Chondrocyte (in vitro differentiated cells): ENCODE measurements around the gene ALOX12B. TPM values are rescaled to one million over a fixed set of nuclear protein-coding genes. Genes with fewer than 3 reads are reported as not detected.
A peak's percentile ranks its signal among the peaks of the same experiment; 100 is the strongest.
"Not testable (repeated sequence)": the region's sequence is repeated elsewhere in the genome, so short reads cannot be mapped to it uniquely, and the experiment has no call there.

ENCODE experiments used
- DNase-seq: peaks from one replicate; pipeline ENCODE4 v3.0.0; 2021; ENCODE audit warnings: mixed read lengths, low spot score
- H3K27ac Mint-ChIP-seq: one replicate; pipeline ENCODE4 v1.8.0; 2021; ENCODE audit warnings: mild to moderate bottlenecking, moderate library complexity, mixed read lengths; ENCODE audit not compliant: unreplicated experiment
- H3K27me3 Mint-ChIP-seq: 2 replicates; pipeline ENCODE4 v1.8.0; 2021; ENCODE audit warnings: low read depth, mixed read lengths
- H3K36me3 Mint-ChIP-seq: 2 replicates; pipeline ENCODE4 v1.8.0; 2021; ENCODE audit warnings: low read depth, mixed read lengths
- H3K4me1 Mint-ChIP-seq: 2 replicates; pipeline ENCODE4 v1.8.0; 2021; ENCODE audit warnings: low read depth, mild to moderate bottlenecking, mixed read lengths
- H3K4me3 Mint-ChIP-seq: one replicate; pipeline ENCODE4 v1.8.0; 2021; ENCODE audit warnings: mild to moderate bottlenecking, moderate library complexity, mixed read lengths; ENCODE audit not compliant: unreplicated experiment
- H3K9me3 Mint-ChIP-seq: 2 replicates; pipeline ENCODE4 v1.8.0; 2021; ENCODE audit warnings: low read depth, mixed read lengths
- total RNA-seq: library from RNA; stranded (reverse); gene quantifications from 3 replicates; pipeline ENCODE4 v1.2.1, GENCODE V29; 2021
- TF ChIP-seq, protein P1 (sequence below): fragments of 200-600 bp; sonication (generic); IDR thresholded peaks from 2 replicates; pipeline ENCODE4 v1.5.0; 2021; ENCODE audit warnings: antibody characterized with exemption, mild to moderate bottlenecking, moderate library complexity

The ALOX12B gene
- total RNA-seq, 1 donor from 2014 or later, result 0.17 TPM

- Mint-ChIP-seq H3K4me1 (peaks cover 18% of the 10 kb centered on the region), H3K4me3 (peak overlapping the region; percentile 35), H3K36me3 (no peaks in the 10 kb centered on the region), H3K27me3 (peaks cover 63% of the 10 kb centered on the region), H3K27ac (no peak overlapping the region), H3K9me3 (no peaks in the 10 kb centered on the region)
- no peak for DNase-seq
- TF ChIP-seq, protein P1, sequence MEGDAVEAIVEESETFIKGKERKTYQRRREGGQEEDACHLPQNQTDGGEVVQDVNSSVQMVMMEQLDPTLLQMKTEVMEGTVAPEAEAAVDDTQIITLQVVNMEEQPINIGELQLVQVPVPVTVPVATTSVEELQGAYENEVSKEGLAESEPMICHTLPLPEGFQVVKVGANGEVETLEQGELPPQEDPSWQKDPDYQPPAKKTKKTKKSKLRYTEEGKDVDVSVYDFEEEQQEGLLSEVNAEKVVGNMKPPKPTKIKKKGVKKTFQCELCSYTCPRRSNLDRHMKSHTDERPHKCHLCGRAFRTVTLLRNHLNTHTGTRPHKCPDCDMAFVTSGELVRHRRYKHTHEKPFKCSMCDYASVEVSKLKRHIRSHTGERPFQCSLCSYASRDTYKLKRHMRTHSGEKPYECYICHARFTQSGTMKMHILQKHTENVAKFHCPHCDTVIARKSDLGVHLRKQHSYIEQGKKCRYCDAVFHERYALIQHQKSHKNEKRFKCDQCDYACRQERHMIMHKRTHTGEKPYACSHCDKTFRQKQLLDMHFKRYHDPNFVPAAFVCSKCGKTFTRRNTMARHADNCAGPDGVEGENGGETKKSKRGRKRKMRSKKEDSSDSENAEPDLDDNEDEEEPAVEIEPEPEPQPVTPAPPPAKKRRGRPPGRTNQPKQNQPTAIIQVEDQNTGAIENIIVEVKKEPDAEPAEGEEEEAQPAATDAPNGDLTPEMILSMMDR, result no peak
These were observed 24.6 kb downstream of the ALOX12B start for GRCh38 chr17:8062807-8063483.

GRCh38 chr17:8062435-8062806 lies 25.1 kb downstream of the ALOX12B start:
- H3K4me1 Mint-ChIP-seq, result peaks cover 18% of the 10 kb centered on the region
- DNase-seq, result no peak
- no peak overlapping the region for H3K27ac Mint-ChIP-seq
- no peaks in the 10 kb centered on the region for H3K9me3 Mint-ChIP-seq
- peak overlapping the region; percentile 35 for H3K4me3 Mint-ChIP-seq
- TF ChIP-seq, protein P1, result no peak
- peaks cover 60% of the 10 kb centered on the region for H3K27me3 Mint-ChIP-seq
- no peaks in the 10 kb centered on the region for H3K36me3 Mint-ChIP-seq

GRCh38 chr17:8061851-8062250 lies 25.7 kb downstream of the ALOX12B start:
- Mint-ChIP-seq H3K4me1 (peaks cover 18% of the 10 kb centered on the region), H3K27me3 (peaks cover 60% of the 10 kb centered on the region)
- H3K36me3 Mint-ChIP-seq, H3K27ac Mint-ChIP-seq, H3K4me3 Mint-ChIP-seq, H3K9me3 Mint-ChIP-seq, DNase-seq: not testable (repeated sequence)

DNA sequence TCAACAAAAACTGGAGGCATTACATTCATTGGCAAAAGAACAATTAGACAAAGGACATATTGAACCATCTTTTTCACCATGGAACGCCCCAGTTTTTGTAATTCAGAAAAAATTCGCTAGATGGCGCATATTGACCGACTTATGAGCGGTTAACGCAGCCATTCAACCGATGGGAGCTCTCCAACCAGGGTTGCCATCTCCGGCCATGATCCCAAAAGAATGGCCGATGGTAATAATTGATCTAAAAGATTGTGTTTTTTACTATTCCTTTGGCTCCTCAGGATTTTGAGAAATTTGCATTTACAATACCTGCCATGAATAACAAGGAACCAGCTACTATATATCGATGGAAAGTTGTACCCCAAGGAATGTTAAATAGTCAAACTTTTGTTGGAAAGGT lies 27.2 kb downstream of the ALOX12B start:
- Mint-ChIP-seq H3K4me3 (no peak overlapping the region), H3K9me3 (no peaks in the 10 kb centered on the region), H3K4me1 (peaks cover 18% of the 10 kb centered on the region), H3K27ac (no peak overlapping the region), H3K36me3 (no peaks in the 10 kb centered on the region), H3K27me3 (peaks cover 59% of the 10 kb centered on the region)
- TF ChIP-seq, protein P1, result peak; percentile 88
- DNase-seq, result no peak

DNA sequence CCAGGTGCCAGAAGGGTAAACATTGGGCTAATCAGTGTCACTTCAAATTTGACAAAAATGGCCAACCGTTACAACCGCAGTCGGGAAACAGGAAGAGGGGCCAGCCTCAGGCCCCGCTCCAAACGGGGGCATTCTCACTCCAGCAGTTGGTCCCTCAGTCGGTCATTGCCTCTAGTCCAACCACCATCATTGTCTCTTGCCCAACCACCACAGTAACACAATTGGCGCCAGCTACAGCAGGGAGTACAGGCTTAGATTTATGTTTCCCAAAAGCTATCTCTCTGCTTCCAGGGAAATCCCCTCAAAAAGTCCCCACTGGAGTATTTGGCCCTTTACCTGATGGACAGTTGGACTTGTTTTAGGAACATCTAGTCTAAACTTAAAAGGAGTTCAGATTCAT lies 28.4 kb downstream of the ALOX12B start:
- H3K9me3 Mint-ChIP-seq, result no peaks in the 10 kb centered on the region
- peaks cover 55% of the 10 kb centered on the region for H3K27me3 Mint-ChIP-seq
- H3K4me3 Mint-ChIP-seq, result no peak overlapping the region
- H3K36me3 Mint-ChIP-seq, result no peaks in the 10 kb centered on the region
- peaks cover 18% of the 10 kb centered on the region for H3K4me1 Mint-ChIP-seq
- H3K27ac Mint-ChIP-seq, result no peak overlapping the region
- TF ChIP-seq, protein P1, result no peak
- no peak for DNase-seq

DNA sequence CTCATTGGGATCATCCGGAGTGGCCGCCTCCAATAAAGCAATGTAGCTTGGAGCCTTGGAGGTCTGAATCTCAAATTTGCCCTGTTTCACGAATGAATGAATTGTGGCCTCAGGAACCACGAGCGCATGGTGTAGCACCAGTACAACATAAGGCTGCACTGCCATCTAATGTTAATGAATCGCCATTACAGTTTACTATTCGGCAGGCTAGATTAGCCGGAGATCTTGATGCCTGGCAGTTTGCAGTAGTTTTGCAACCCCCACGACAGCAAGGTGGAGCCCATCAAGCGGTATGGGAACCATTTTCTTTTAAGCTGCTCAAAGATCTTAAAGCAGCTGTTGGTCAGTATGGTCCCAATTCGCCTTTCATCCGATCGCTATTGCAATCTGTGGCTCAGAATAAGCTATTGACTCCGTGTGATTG lies 29.8 kb downstream of the ALOX12B start:
- H3K9me3 Mint-ChIP-seq, result no peaks in the 10 kb centered on the region
- H3K27ac Mint-ChIP-seq, result no peak overlapping the region
- no peak for DNase-seq
- H3K36me3 Mint-ChIP-seq, result no peaks in the 10 kb centered on the region
- peaks cover 44% of the 10 kb centered on the region for H3K27me3 Mint-ChIP-seq
- TF ChIP-seq, protein P1, result peak; percentile 85
- peaks cover 12% of the 10 kb centered on the region for H3K4me1 Mint-ChIP-seq
- H3K4me3 Mint-ChIP-seq, result no peak overlapping the region
